Omental fat pad (tissue), 4 donors: ENCODE results near the gene TTBK1. TPM values are rescaled to one million over a fixed set of nuclear protein-coding genes. Genes with fewer than 3 reads are reported as not detected.

Source experiments
- ATAC-seq: fragments of 150-250 bp; one replicate; pipeline ENCODE4 v1.9.1; 2016; ENCODE audit warnings: mild to moderate bottlenecking, moderate library complexity; ENCODE audit not compliant: low FRiP score
- DNase-seq: peaks from one replicate; pipeline ENCODE4 v3.0.0-alpha.2; 2019; ENCODE audit warnings: low spot score
- CTCF ChIP-seq, 3 donors: fragments of 450-650 bp; IDR thresholded peaks; one replicate each; pipeline ENCODE4 v1.5.1; 2016 to 2017; ENCODE audit warnings: antibody characterized with exemption in 3 of 3, mild to moderate bottlenecking in 3 of 3, moderate library complexity in 2 of 3
- total RNA-seq, 4 donors: library from RNA; depleted of rRNA; stranded (reverse); fragments of >200 nt; gene quantifications; one replicate each; pipeline ENCODE4 v1.1.0, GENCODE V29; 2016

TTBK1 gene
- total RNA-seq, 4 donors from 2014 or later, result not detected

GRCh38 chr6:43254138-43254817 is 11.0 kb downstream of the TTBK1 start:
- DNase-seq (no peak), ATAC-seq (no peak)
- TF ChIP-seq CTCF (IDR thresholded peaks at IDR 0.05), result no peak

- DNase-seq (no peak), ATAC-seq (no peak)
- TF ChIP-seq CTCF (IDR thresholded peaks at IDR 0.05), result no peak
Measured at GRCh38 chr6:43254846-43255245, 11.6 kb downstream of the TTBK1 start.

- ATAC-seq (no peak), DNase-seq (no peak)
- no peak for TF ChIP-seq CTCF (IDR thresholded peaks at IDR 0.05)
Measured at GRCh38 chr6:43255408-43256054, 12.2 kb downstream of the TTBK1 start.

- TF ChIP-seq CTCF (IDR thresholded peaks at IDR 0.05), result no peak
- ATAC-seq, result no peak
- DNase-seq, result no peak
Measured at GRCh38 chr6:43256670-43257366, 13.5 kb downstream of the TTBK1 start.

GRCh38 chr6:43257367-43258145 is 14.3 kb downstream of the TTBK1 start:
- ATAC-seq (no peak), DNase-seq (no peak)
- no peak for TF ChIP-seq CTCF (IDR thresholded peaks at IDR 0.05)

DNA sequence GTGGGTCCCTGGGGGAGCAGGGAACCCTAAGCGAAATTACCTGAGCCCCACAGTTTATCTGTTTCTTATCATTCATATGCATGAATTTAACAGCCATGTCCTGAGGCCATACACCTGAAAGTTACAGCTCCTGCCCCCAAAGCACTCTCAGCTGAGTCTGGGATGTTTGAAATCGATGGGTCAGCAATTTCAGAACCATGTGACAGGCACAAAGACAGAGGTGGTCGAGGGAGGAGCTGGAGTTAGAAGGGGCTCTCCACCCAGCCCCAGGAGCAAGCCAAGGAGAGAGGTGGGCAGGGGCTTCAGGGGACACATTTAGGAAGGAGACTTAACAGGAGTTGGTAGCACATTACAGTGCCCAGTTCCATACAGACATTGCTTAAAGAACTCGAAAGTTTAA is 14.9 kb downstream of the TTBK1 start:
- no peak for TF ChIP-seq CTCF (IDR thresholded peaks at IDR 0.05)
- DNase-seq, result no peak
- no peak for ATAC-seq
